A172 (cell line): ENCODE data around the gene RAD51B. TPM values are rescaled to one million over a fixed set of nuclear protein-coding genes. Genes with fewer than 3 reads are reported as not detected.
"Not testable (repeated sequence)": the region's sequence is repeated elsewhere in the genome, so short reads cannot be mapped to it uniquely, and the experiment has no call there.

Source experiments
- DNase-seq: peaks from one replicate; pipeline ENCODE4 v3.0.0-alpha.2; 2015; ENCODE audit warnings: low spot score
- total RNA-seq: library from RNA; depleted of rRNA; stranded (reverse); fragments of >200 nt; shearing (Covaris generic); gene quantifications from 2 replicates; pipeline ENCODE4 v1.2.3, GENCODE V29; 2014

The RAD51B gene
- total RNA-seq, 1 experiment from 2014 or later, result 17.6 TPM

- no peak for DNase-seq
Observed at GRCh38 chr14:68027276-68027675, 207.7 kb downstream of the RAD51B start.

- DNase-seq, result no peak
Observed at GRCh38 chr14:68028075-68028474, 208.5 kb downstream of the RAD51B start.

- not testable (repeated sequence) for DNase-seq
Observed at GRCh38 chr14:68031011-68031410, 211.4 kb downstream of the RAD51B start.

GRCh38 chr14:68032154-68032553, 212.6 kb downstream of the RAD51B start:
- no peak for DNase-seq

GRCh38 chr14:68033336-68033932, 213.9 kb downstream of the RAD51B start:
- no peak for DNase-seq

GRCh38 chr14:68034896-68035295, 215.3 kb downstream of the RAD51B start:
- DNase-seq, result no peak

- DNase-seq, result no peak
Observed at GRCh38 chr14:68036202-68036601, 216.6 kb downstream of the RAD51B start.

GRCh38 chr14:68039593-68039992, 220.0 kb downstream of the RAD51B start:
- DNase-seq, result peak; percentile 26

GRCh38 chr14:68040633-68041369, 221.2 kb downstream of the RAD51B start:
- no peak for DNase-seq

GRCh38 chr14:68041876-68042354, 222.3 kb downstream of the RAD51B start:
- no peak for DNase-seq

GRCh38 chr14:68042586-68043210, 223.1 kb downstream of the RAD51B start:
- no peak for DNase-seq

GRCh38 chr14:68043752-68044151, 224.2 kb downstream of the RAD51B start:
- no peak for DNase-seq

GRCh38 chr14:68047906-68048305, 228.3 kb downstream of the RAD51B start:
- peak; percentile 66 for DNase-seq

GRCh38 chr14:68048815-68049214, 229.2 kb downstream of the RAD51B start:
- DNase-seq, result not testable (repeated sequence)

GRCh38 chr14:68050177-68050576, 230.6 kb downstream of the RAD51B start:
- DNase-seq, result no peak

- no peak for DNase-seq
Observed at GRCh38 chr14:68051146-68051545, 231.6 kb downstream of the RAD51B start.

GRCh38 chr14:68060198-68060597, 240.6 kb downstream of the RAD51B start:
- no peak for DNase-seq

GRCh38 chr14:68062651-68063050, 243.1 kb downstream of the RAD51B start:
- DNase-seq, result no peak

- no peak for DNase-seq
Observed at GRCh38 chr14:68065322-68065721, 245.7 kb downstream of the RAD51B start.

GRCh38 chr14:68074765-68075381, 255.3 kb downstream of the RAD51B start:
- no peak for DNase-seq

- DNase-seq, result no peak
Observed at GRCh38 chr14:68075382-68076029, 255.9 kb downstream of the RAD51B start.

GRCh38 chr14:68076451-68076850, 256.9 kb downstream of the RAD51B start:
- DNase-seq, result no peak
